ENCODE data around the gene TM9SF2.

The TM9SF2 gene

DNA sequence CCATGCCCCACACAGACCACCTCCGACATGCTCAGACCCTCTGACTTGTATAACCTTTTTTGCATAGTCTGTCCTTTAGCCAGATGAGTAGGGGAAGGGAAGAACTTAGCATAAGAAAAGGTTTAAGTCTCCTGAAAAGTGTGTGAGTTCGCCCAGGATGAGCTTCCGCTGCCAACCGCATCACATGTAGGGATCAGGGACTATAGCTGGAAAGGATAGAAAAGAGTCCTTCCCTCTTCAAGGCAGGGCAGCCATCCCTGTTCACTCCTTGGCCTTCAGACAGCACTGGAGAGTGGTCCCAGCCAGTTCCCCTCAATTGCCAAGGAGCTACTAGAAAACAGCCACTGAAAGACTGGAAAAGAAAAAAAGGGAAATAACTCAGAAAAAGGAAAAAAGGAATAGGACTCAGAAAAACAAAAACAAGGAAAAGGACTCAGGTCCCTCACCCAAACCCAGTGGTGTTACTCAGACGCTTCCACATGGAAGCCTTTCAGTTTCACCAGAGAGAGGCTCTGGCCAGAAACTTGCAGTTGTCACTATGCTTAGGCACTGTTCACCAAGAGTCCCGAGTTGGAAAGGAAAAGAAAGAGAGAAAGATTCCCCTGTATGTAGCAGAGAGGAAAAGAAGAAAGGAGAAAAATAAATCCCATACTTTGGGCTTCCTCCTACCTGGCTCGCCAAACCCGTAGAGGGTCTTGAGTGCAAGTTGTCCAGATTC lies 5.6 kb upstream of the TM9SF2 start:
- DNase-seq (ENCODE audit: low spot score) = no peak
- Histone ChIP-seq H3K9me3 (replicated peaks in 1 of 2; ENCODE audit: control insufficient read depth in 2 of 2, insufficient read depth in 1 of 2, low read depth in 1 of 2, low read length in 2 of 2) (peaks cover 0 to 3% of the 10 kb centered on the region in 2 donors), H2BK12ac (ENCODE audit: low read length) (no peak overlapping the region), H3K9ac (ENCODE audit: low read depth, low read length, poor library complexity) (no peak overlapping the region), H3K4me2 (ENCODE audit: insufficient read depth, low read length, poor library complexity, severe bottlenecking) (no peak overlapping the region), H3K27me3 (ENCODE audit: control insufficient read depth in 3 of 3, insufficient read depth in 3 of 3, low read depth in 1 of 3, low read length in 3 of 3) (no peaks in the 10 kb centered on the region), H2BK15ac (ENCODE audit: low read length) (no peak overlapping the region), H2AK5ac (ENCODE audit: low read depth, low read length) (no peak overlapping the region), H2AFZ (ENCODE audit: low read length) (peak overlapping the region; percentile 78), H3K4me3 (ENCODE audit: low read length in 2 of 2) (no peak overlapping the region), H3K27ac (replicated peaks; ENCODE audit: low read length) (no peak overlapping the region), H4K91ac (ENCODE audit: low read depth, low read length, poor library complexity) (no peak overlapping the region), H3K4me1 (ENCODE audit: control insufficient read depth in 2 of 2, insufficient read depth in 1 of 2, low read depth in 1 of 2, low read length in 2 of 2) (peaks cover 2 to 6% of the 10 kb centered on the region in 2 donors), H2BK5ac (ENCODE audit: low read length) (no peak overlapping the region), H3K14ac (ENCODE audit: low read length) (no peak overlapping the region), H4K8ac (ENCODE audit: low read depth, low read length) (no peak overlapping the region), H3K18ac (ENCODE audit: low read length) (no peak overlapping the region), H3K4ac (ENCODE audit: low read length) (no peak overlapping the region), H2BK120ac (ENCODE audit: low read depth, low read length) (no peak overlapping the region), H3K36me3 (replicated peaks in 1 of 2; ENCODE audit: control insufficient read depth in 2 of 2, insufficient read depth in 2 of 2, low read length in 2 of 2) (no peaks in the 10 kb centered on the region), H3K79me1 (ENCODE audit: low read depth, low read length) (no peaks in the 10 kb centered on the region), H3K23ac (ENCODE audit: low read depth, low read length, poor library complexity) (no peak overlapping the region)
- no CpG with 5 or more reads among the region's 8 CpGs for WGBS, 2 donors (ENCODE audit: extremely low coverage in 2 of 2, insufficient read length in 2 of 2, insufficient replicate concordance in 1 of 2)

DNA sequence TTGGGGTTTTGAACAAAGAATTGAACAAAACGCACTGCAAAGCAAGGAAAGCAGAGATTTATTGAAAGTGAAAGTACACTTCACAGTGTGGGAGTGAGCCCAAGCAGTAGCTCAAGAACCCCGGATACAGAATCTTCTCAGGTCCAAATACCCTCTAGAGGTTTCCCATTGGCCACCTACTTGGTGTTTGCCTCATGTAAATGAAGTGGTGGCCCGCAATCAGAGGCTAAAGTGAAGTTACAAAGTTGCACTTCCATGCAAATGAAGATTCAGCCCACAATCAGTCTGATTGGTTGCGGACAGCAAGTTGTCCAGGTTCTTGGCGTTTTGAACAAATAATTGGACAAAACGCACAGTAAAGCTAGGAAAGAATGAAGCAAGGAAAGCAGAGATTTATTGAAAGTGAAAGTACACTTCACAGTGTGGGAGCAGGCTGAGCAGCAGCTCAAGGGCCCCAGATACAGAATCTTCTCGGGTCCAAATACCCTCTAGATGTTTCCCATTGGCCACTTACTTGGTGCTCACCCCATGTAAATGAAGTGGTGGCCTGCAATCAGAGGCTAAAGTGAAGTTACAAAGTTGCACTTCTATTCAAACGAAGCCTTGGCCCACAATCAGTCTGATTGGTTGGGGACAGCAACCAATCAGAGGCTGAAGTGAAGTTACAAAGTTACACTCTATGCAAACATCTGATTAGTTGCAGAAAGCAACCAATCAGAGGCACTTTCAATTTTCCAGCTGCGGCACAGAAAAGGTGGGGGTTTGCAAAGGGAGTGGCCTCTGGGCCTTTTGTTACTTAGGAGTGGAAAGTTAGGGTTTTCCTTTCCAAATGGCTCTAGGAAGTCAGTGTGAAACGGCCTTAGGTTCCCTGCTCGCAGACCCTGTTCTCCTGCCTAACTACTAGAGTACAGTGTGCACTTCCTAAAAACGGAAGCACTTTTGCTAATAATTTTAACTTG lies 4.8 kb upstream of the TM9SF2 start:
- no peak overlapping the region for H2BK5ac ChIP-seq (ENCODE audit: low read length)
- H3K14ac ChIP-seq (ENCODE audit: low read length) = no peak overlapping the region
- no peak overlapping the region for H2BK120ac ChIP-seq (ENCODE audit: low read depth, low read length)
- H2AFZ ChIP-seq (ENCODE audit: low read length) = peak overlapping the region; percentile 78
- H3K23ac ChIP-seq (ENCODE audit: low read depth, low read length, poor library complexity) = no peak overlapping the region
- H4K8ac ChIP-seq (ENCODE audit: low read depth, low read length) = no peak overlapping the region
- H2BK12ac ChIP-seq (ENCODE audit: low read length) = no peak overlapping the region
- no peak overlapping the region for H3K9ac ChIP-seq (ENCODE audit: low read depth, low read length, poor library complexity)
- H3K27ac ChIP-seq (replicated peaks; ENCODE audit: low read length) = no peak overlapping the region
- H3K79me1 ChIP-seq (ENCODE audit: low read depth, low read length) = peaks cover 1% of the 10 kb centered on the region
- peaks cover 0 to 3% of the 10 kb centered on the region in 2 donors for H3K9me3 ChIP-seq (replicated peaks in 1 of 2; ENCODE audit: control insufficient read depth in 2 of 2, insufficient read depth in 1 of 2, low read depth in 1 of 2, low read length in 2 of 2)
- no peak overlapping the region for H3K4me2 ChIP-seq (ENCODE audit: insufficient read depth, low read length, poor library complexity, severe bottlenecking)
- H3K27me3 ChIP-seq (ENCODE audit: control insufficient read depth in 3 of 3, insufficient read depth in 3 of 3, low read depth in 1 of 3, low read length in 3 of 3) = no peaks in the 10 kb centered on the region
- no peak overlapping the region for H4K91ac ChIP-seq (ENCODE audit: low read depth, low read length, poor library complexity)
- no peak overlapping the region for H3K4me3 ChIP-seq (ENCODE audit: low read length in 2 of 2)
- no peak overlapping the region for H2BK15ac ChIP-seq (ENCODE audit: low read length)
- H3K18ac ChIP-seq (ENCODE audit: low read length) = no peak overlapping the region
- no CpG with 5 or more reads among the region's 12 CpGs for WGBS, 2 donors (ENCODE audit: extremely low coverage in 2 of 2, insufficient read length in 2 of 2, insufficient replicate concordance in 1 of 2)
- no peak for DNase-seq (ENCODE audit: low spot score)
- no peaks in the 10 kb centered on the region for H3K36me3 ChIP-seq (replicated peaks in 1 of 2; ENCODE audit: control insufficient read depth in 2 of 2, insufficient read depth in 2 of 2, low read length in 2 of 2)
- no peak overlapping the region for H3K4ac ChIP-seq (ENCODE audit: low read length)
- H2AK5ac ChIP-seq (ENCODE audit: low read depth, low read length) = no peak overlapping the region
- H3K4me1 ChIP-seq (ENCODE audit: control insufficient read depth in 2 of 2, insufficient read depth in 1 of 2, low read depth in 1 of 2, low read length in 2 of 2) = peaks cover 4 to 7% of the 10 kb centered on the region in 2 donors

DNA sequence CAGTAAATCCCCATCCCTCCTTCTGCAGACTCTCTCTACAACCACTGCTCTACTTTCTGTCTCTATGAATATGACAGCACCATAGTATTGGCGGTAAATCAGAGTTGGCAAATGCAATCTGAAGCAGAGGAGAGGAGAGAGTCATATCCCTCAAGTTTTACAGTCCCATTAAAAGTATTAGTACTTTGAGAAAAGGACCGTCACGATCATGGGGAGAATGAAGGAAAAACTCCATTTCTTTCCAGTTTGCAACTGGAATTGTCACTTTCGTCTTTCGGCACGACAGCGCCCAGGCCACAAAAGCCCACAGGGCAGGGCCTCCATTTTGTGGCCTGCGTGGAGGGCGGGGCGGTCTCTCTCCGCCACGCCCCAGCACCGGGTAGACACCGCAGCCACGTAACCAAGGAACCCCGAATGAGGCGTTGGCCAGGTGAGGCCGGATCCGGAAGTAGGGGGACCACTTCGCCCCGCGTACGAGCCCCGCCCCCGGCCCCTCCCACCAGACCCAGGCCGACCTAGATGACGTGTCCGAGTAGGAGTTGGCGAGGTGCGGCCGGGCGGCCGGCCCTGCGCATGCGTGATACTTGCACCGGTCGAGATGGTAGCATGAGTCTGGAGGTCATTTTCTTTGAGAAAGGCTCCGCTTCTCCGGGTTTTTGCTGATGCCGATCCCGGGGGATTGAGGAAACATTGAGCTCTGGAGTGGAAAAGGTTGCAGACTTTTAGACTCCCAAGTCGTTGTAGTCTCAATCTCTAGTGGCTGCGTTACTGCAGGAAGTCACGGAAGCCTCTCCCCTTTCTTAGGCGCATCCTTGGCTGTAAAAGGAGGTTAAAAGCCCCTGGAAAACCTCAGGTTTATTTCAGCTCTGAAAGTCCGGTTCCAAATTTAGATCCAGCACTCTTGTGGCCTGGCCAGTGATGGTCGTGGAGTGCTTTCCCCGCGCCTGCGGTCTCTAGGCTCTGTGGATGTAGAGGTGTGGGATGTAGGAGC lies 2.8 kb upstream of the TM9SF2 start:
- Histone ChIP-seq H3K4me2 (ENCODE audit: insufficient read depth, low read length, poor library complexity, severe bottlenecking) (peak overlapping the region; percentile 67), H3K23ac (ENCODE audit: low read depth, low read length, poor library complexity) (no peak overlapping the region)
- WGBS, 2 donors (ENCODE audit: extremely low coverage in 2 of 2, insufficient read length in 2 of 2, insufficient replicate concordance in 1 of 2) = no CpG with 5 or more reads among the region's 50 CpGs

More for the DNA sequence above, 2.8 kb upstream of the TM9SF2 start:
- Histone ChIP-seq H4K91ac (ENCODE audit: low read depth, low read length, poor library complexity) (no peak overlapping the region), H2BK12ac (ENCODE audit: low read length) (no peak overlapping the region), H3K4me1 (ENCODE audit: control insufficient read depth in 2 of 2, insufficient read depth in 1 of 2, low read depth in 1 of 2, low read length in 2 of 2) (peaks cover 7 to 10% of the 10 kb centered on the region in 2 donors), H2AFZ (ENCODE audit: low read length) (peak overlapping the region; percentile 93), H3K18ac (ENCODE audit: low read length) (peak overlapping the region; percentile 63), H3K27me3 (ENCODE audit: control insufficient read depth in 3 of 3, insufficient read depth in 3 of 3, low read depth in 1 of 3, low read length in 3 of 3) (no peaks in the 10 kb centered on the region), H2BK5ac (ENCODE audit: low read length) (peak overlapping the region; percentile 68), H3K36me3 (replicated peaks in 1 of 2; ENCODE audit: control insufficient read depth in 2 of 2, insufficient read depth in 2 of 2, low read length in 2 of 2) (no peaks in the 10 kb centered on the region), H3K79me1 (ENCODE audit: low read depth, low read length) (peaks cover 5% of the 10 kb centered on the region), H3K9me3 (replicated peaks in 1 of 2; ENCODE audit: control insufficient read depth in 2 of 2, insufficient read depth in 1 of 2, low read depth in 1 of 2, low read length in 2 of 2) (peaks cover 0 to 3% of the 10 kb centered on the region in 2 donors), H2AK5ac (ENCODE audit: low read depth, low read length) (no peak overlapping the region), H3K27ac (replicated peaks; ENCODE audit: low read length) (peak overlapping the region; percentile 78), H4K8ac (ENCODE audit: low read depth, low read length) (no peak overlapping the region), H3K4ac (ENCODE audit: low read length) (no peak overlapping the region), H3K9ac (ENCODE audit: low read depth, low read length, poor library complexity) (peak overlapping the region; percentile 82), H2BK120ac (ENCODE audit: low read depth, low read length) (no peak overlapping the region), H3K4me3 (ENCODE audit: low read length in 2 of 2) (peak overlapping the region; percentile 50 to 73), H3K14ac (ENCODE audit: low read length) (no peak overlapping the region), H2BK15ac (ENCODE audit: low read length) (no peak overlapping the region)
- DNase-seq (ENCODE audit: low spot score) = peak; percentile 94
